Loucy (cell line): ENCODE results near the gene ARHGAP24.

ENCODE experiments used
- H2AFZ ChIP-seq: fragments of 200-600 bp; sonication (generic); 2 replicates; pipeline ENCODE4 v1.6.0; 2016; ENCODE audit warnings: antibody characterized with exemption, mild to moderate bottlenecking, low read length, moderate library complexity
- H3F3A ChIP-seq: fragments of 200-600 bp; 2 replicates; pipeline ENCODE4 v1.6.0; 2016; ENCODE audit warnings: antibody characterized with exemption, low read depth, mild to moderate bottlenecking
- H3K27me3 ChIP-seq: fragments of 200-600 bp; sonication (generic); 2 replicates; pipeline ENCODE4 v1.6.1; 2014; ENCODE audit warnings: low read length, mild to moderate bottlenecking; ENCODE audit not compliant: insufficient read depth, poor library complexity, severe bottlenecking
- H3K36me3 ChIP-seq: fragments of 200-600 bp; sonication (generic); 2 replicates; pipeline ENCODE4 v1.6.1; 2016; ENCODE audit warnings: low read length; ENCODE audit not compliant: insufficient read depth
- H3K4me1 ChIP-seq: fragments of 200-600 bp; sonication (generic); 2 replicates; pipeline ENCODE4 v1.5.1; 2014; ENCODE audit warnings: low read length, mild to moderate bottlenecking; ENCODE audit not compliant: insufficient read depth, poor library complexity, severe bottlenecking
- H3K4me2 ChIP-seq: fragments of 200-600 bp; sonication (generic); 2 replicates; pipeline ENCODE4 v1.6.0; 2014; ENCODE audit warnings: antibody characterized with exemption, low read length, low read depth, mild to moderate bottlenecking; ENCODE audit not compliant: poor library complexity, severe bottlenecking
- H3K4me3 ChIP-seq: fragments of 200-600 bp; sonication (generic); 2 replicates; pipeline ENCODE4 v1.5.1; 2014; ENCODE audit warnings: low read length, mild to moderate bottlenecking, mixed read lengths; ENCODE audit not compliant: poor library complexity, severe bottlenecking
- H3K79me2 ChIP-seq: fragments of 200-600 bp; sonication (generic); 2 replicates; pipeline ENCODE4 v1.6.1; 2014; ENCODE audit warnings: low read length; ENCODE audit not compliant: insufficient read depth
- H3K9ac ChIP-seq: fragments of 200-600 bp; sonication (generic); 2 replicates; pipeline ENCODE4 v1.6.0; 2014; ENCODE audit warnings: mild to moderate bottlenecking, low read depth, low read length, moderate library complexity; ENCODE audit not compliant: poor library complexity, severe bottlenecking
- H3K9me2 ChIP-seq: fragments of 200-600 bp; sonication (generic); replicated peaks from 2 replicates; pipeline ENCODE4 v1.6.1; 2016; ENCODE audit warnings: low read depth, low read length, mixed read lengths
- H3K9me3 ChIP-seq: fragments of 200-600 bp; sonication (generic); 2 replicates; pipeline ENCODE4 v1.6.1; 2014; ENCODE audit warnings: mild to moderate bottlenecking, antibody characterized with exemption, low read length, low read depth; ENCODE audit not compliant: insufficient read depth
- H4K20me1 ChIP-seq: fragments of 200-600 bp; sonication (generic); 2 replicates; pipeline ENCODE4 v1.6.0; 2014; ENCODE audit warnings: antibody characterized with exemption, low read length, mild to moderate bottlenecking; ENCODE audit not compliant: insufficient read depth, poor library complexity, severe bottlenecking
- CTCF ChIP-seq: fragments of 200-600 bp; sonication (generic); conservative IDR thresholded peaks from 2 replicates; pipeline ENCODE4 v1.5.1; 2014; ENCODE audit warnings: mild to moderate bottlenecking, antibody characterized with exemption, low read length
- EZH2phosphoT487 ChIP-seq: fragments of 200-600 bp; IDR thresholded peaks from 2 replicates; pipeline ENCODE4 v1.6.1; 2018; ENCODE audit warnings: antibody characterized with exemption, mild to moderate bottlenecking, moderate library complexity, borderline replicate concordance

The ARHGAP24 gene

GRCh38 chr4:85577307-85577706 is 102.4 kb downstream of the ARHGAP24 start:
- no peak overlapping the region for H3K4me2 ChIP-seq
- no peaks in the 10 kb centered on the region for H4K20me1 ChIP-seq
- no peak overlapping the region for H2AFZ ChIP-seq
- no peaks in the 10 kb centered on the region for H3K79me2 ChIP-seq
- no peaks in the 10 kb centered on the region for H3K27me3 ChIP-seq
- TF ChIP-seq EZH2phosphoT487 (no peak), CTCF (no peak)
- no peaks in the 10 kb centered on the region for H3K9me3 ChIP-seq
- H3K4me1 ChIP-seq, result no peaks in the 10 kb centered on the region
- no peaks in the 10 kb centered on the region for H3F3A ChIP-seq
- H3K9me2 ChIP-seq, result no peaks in the 10 kb centered on the region
- H3K4me3 ChIP-seq, result no peak overlapping the region
- no peak overlapping the region for H3K9ac ChIP-seq
- no peaks in the 10 kb centered on the region for H3K36me3 ChIP-seq

GRCh38 chr4:85579942-85580341 is 105.0 kb downstream of the ARHGAP24 start:
- H3K9ac ChIP-seq, result no peak overlapping the region
- H3K27me3 ChIP-seq, result no peaks in the 10 kb centered on the region
- TF ChIP-seq EZH2phosphoT487 (no peak), CTCF (no peak)
- no peak overlapping the region for H3K4me3 ChIP-seq
- no peaks in the 10 kb centered on the region for H3F3A ChIP-seq
- no peaks in the 10 kb centered on the region for H3K4me1 ChIP-seq
- no peaks in the 10 kb centered on the region for H3K36me3 ChIP-seq
- H3K79me2 ChIP-seq, result no peaks in the 10 kb centered on the region
- H3K9me3 ChIP-seq, result no peaks in the 10 kb centered on the region
- H3K4me2 ChIP-seq, result no peak overlapping the region
- H4K20me1 ChIP-seq, result no peaks in the 10 kb centered on the region
- no peak overlapping the region for H2AFZ ChIP-seq
- no peaks in the 10 kb centered on the region for H3K9me2 ChIP-seq

GRCh38 chr4:85580489-85580888 is 105.5 kb downstream of the ARHGAP24 start:
- no peak overlapping the region for H3K9ac ChIP-seq
- no peaks in the 10 kb centered on the region for H3K79me2 ChIP-seq
- no peak for TF ChIP-seq EZH2phosphoT487
- TF ChIP-seq CTCF, result no peak

More at GRCh38 chr4:85580489-85580888, 105.5 kb downstream of the ARHGAP24 start:
- no peaks in the 10 kb centered on the region for H3F3A ChIP-seq
- H3K4me3 ChIP-seq, result no peak overlapping the region
- no peak overlapping the region for H2AFZ ChIP-seq
- no peaks in the 10 kb centered on the region for H4K20me1 ChIP-seq
- H3K36me3 ChIP-seq, result no peaks in the 10 kb centered on the region
- no peaks in the 10 kb centered on the region for H3K9me2 ChIP-seq
- no peaks in the 10 kb centered on the region for H3K9me3 ChIP-seq
- no peak overlapping the region for H3K4me2 ChIP-seq
- no peaks in the 10 kb centered on the region for H3K27me3 ChIP-seq
- H3K4me1 ChIP-seq, result no peaks in the 10 kb centered on the region
